Mucosa of gallbladder (tissue), 1 donor: ENCODE results near the gene ZSCAN22. TPM values are rescaled to one million over a fixed set of nuclear protein-coding genes. Genes with fewer than 3 reads are reported as not detected.
"Not testable (repeated sequence)": the region's sequence is repeated elsewhere in the genome, so short reads cannot be mapped to it uniquely, and the experiment has no call there.

Source experiments
- DNase-seq: peaks from one replicate; pipeline ENCODE4 v3.0.0-alpha.2; 2020; ENCODE audit warnings: low spot score
- total RNA-seq: library from RNA; stranded (reverse); gene quantifications from one replicate; pipeline ENCODE4 v1.2.1, GENCODE V29; 2021
- donor health status: DM: no; HTN: no; CAD: no.

The ZSCAN22 gene
- total RNA-seq, 1 donor from 2014 or later, result 4.7 TPM

DNA sequence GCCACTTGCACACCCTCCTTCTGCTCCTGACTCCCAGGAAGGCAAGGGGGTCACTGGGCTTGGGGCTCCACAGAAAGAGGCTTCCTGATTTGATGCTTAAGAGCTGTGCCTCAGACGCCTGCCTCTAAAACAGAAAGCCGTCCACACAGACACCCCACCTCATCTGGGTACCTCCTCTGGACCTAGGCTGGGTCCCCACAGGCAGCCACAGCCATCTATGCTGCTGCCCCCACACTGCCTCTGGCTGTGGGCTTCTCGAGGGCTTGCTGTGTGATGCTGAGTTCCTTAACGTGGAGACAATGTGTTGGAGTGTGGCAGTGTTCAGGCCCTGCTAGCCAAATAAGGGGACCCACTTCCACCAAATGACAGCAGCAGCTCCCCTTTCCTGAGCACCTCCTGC lies 8.5 kb upstream of the ZSCAN22 start:
- no peak for DNase-seq

DNA sequence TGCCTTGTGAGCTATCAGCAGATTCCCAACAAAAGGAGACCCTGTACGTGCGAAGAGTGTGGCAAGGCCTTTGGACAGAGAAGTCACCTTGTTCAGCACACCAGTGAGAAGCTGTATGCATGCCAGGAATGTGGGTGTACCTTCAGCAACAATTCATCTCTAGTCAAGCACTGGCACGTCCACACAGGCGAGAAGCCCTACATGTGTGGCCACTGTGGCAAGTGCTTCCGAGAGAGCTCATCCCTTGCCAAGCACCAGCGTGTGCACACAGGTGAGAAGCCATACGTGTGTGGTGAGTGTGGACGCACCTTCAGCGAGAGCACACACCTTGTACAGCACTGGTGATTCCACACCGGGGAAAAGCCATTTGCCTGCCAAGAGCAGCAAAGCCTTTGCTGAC lies 7.6 kb upstream of the ZSCAN22 start:
- DNase-seq, result no peak

DNA sequence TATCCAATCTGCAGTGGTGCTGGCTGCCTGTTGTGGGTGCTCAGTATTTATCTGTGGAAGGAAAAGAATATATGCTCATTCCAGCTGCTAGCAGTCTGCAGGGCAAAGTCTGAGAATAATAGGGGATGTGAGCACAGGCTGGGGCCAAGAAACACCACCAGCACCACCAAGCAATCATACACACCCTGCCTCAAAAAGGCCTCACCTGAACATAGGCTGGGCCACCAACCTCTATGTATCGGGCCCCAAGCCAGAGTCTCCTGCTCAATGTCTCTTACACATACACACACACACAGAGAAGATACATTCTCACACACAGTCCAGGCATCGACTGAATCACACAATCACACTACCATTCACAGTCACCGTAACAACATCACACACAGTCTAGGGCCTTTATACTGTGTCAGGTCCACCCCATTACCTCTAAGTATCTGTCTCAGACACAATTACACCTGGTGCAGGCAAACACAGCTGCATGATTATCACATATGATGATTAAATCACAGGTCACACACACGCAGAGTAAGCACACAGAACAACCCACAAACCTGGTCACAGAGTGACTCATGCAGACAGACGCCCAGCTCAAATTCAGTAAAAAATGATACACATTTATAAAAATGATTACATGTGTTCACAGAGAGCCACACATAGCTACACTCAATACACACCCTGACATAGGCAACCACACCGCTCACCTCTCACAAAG lies 1.3 kb upstream of the ZSCAN22 start:
- DNase-seq, result no peak

DNA sequence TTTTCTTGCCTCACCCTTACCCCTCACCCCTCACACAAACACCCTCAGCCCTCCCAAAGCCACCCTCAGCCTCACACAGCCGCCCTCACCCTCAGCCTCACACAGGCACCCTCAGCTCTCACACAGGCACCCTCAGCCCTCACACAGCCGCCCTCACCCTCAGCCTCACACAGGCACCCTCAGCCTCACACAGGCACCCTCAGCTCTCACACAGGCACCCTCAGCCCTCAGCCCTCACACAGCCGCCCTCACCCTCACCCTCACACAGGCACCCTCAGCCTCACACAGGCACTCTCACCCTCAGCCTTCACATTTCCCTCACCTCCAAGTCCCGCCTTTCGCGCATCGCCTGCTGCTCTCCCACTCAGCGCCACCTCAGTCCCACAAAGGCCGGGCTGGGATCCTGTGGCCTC lies 287 bp upstream of the ZSCAN22 start:
- no peak for DNase-seq

DNA sequence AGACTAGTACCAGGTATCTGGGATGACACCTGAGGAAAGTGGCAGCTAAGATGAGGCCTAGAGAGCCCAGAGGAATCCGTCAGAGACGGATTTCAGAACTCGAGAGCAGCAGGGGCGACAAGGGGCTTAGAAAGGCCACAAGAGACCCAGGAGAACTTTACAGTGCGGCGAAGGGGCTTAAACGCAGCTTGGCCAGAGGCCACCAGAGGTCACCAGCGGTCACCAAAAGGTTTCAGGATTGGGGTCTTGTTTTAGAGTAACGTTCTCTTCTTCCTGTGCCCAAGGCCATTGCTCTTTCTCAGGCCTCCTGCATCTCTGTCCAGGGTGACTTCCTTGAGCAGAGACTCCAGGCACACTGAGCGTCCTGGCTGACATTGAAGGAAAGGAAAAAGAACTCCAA lies 2.2 kb downstream of the ZSCAN22 start:
- no peak for DNase-seq

- no peak for DNase-seq
These were observed 3.7 kb downstream of the ZSCAN22 start for GRCh38 chr19:58330458-58330857.

DNA sequence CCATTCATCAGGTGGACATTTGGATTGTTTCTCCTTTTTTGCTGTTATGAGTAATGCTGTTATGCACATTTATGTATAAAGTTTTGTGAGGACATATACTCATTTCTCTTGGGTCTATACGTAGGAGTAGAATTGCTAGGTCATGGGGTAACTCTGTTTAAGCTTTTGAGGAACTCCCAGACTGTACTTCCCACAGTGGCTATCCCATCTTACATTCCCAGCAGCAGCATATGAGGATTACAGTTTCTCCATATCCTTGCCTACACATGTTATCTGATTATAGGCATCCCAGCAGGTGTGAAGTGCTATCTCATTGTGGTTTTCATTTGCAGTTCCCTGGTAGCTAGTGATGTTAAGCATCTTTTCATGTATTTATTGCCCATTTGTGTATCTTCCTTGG lies 5.9 kb downstream of the ZSCAN22 start:
- no peak for DNase-seq

GRCh38 chr19:58334691-58335249 lies 8.0 kb downstream of the ZSCAN22 start:
- DNase-seq, result no peak

- DNase-seq, result no peak
These were observed 8.8 kb downstream of the ZSCAN22 start for GRCh38 chr19:58335630-58336029.

- DNase-seq, result no peak
These were observed 9.4 kb downstream of the ZSCAN22 start for GRCh38 chr19:58336216-58336615.

DNA sequence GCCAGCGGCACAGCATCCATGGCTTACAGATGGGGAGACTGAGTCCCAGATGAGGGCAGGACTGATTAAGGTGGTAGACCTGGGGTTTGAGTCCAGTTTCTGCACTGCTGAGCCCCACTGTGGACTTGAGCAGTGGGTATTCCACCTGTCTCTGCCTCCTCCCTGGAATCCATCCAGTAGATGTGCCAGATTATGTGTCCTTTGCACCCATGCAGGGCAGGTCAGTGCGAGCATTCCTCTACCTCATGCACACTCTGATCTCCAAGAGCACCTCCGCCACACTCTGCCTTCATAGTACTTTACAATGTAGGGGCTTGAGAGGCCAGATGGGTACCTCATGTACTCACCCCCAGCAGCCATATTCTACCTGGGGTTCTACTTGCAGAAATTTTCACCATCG lies 10.0 kb downstream of the ZSCAN22 start:
- no peak for DNase-seq

- no peak for DNase-seq
These were observed 11.5 kb downstream of the ZSCAN22 start for GRCh38 chr19:58338336-58338735.

DNA sequence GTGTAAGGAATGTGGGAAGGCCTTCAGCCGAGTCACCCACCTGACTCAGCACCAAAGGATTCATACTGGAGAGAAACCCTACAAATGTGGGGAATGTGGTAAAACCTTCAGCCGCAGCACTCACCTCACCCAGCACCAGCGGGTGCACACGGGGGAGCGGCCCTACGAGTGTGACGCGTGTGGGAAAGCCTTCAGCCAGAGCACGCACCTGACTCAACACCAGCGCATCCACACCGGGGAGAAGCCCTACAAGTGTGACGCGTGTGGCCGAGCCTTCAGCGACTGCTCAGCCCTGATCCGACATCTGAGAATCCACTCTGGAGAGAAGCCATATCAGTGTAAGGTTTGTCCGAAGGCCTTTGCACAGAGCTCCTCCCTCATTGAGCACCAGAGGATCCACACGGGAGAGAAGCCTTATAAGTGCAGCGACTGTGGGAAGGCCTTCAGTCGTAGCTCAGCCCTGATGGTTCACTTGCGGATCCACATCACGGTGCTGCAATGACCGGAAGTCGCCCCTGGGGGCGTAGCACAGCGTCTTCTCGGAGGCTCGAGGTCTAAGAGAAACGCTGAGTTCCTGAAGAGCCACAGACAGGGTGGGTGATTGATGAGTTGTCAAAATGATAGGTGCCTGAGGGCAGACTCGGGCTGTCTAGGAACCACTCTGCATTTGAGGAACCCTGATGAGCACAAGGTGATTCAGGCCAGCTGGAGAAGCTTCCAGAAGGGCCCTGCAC lies 12.2 kb downstream of the ZSCAN22 start:
- DNase-seq, result no peak

GRCh38 chr19:58345558-58345957 lies 18.8 kb downstream of the ZSCAN22 start:
- DNase-seq, result no peak

GRCh38 chr19:58346961-58347929 lies 20.5 kb downstream of the ZSCAN22 start:
- peak; percentile 35 for DNase-seq

DNA sequence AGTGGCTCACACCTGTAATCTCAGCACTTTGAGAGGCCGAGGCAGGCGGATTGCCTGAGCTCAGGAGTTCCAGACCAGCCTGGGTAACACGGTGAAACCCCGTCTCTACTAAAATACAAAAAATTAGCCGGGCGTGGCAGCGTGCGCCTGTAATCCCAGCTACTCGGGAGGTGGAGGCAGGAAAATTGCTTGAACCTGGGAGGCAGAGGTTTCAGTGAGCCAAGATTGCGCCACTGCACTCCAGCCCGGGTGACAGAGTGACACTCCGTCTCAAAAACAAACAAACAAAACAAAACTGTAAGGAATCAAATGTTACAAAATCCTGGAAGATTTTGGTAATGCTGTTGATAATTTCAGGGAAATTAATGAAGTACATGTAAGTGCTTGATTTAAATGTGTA lies 21.3 kb downstream of the ZSCAN22 start:
- DNase-seq, result not testable (repeated sequence)

DNA sequence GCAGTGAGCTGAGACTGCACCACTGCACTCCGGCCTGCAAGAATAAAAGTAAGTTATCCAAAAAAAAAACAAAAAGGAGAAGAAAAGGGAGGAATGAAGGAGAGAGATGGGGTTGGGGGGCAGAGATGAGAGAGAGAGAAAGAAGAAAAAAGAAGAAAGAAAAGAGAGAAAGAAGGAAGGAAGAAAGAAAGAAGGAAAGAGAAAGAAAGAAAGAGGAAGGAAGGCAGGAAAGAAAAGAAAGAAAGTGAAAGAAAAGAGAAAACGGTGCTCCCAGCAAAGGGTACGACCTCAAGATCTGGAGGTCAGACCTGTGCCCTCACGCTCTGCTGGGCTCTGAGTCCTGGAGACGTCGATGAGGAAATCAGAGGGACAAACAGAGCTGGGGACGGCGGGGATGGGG lies 22.8 kb downstream of the ZSCAN22 start:
- no peak for DNase-seq

- DNase-seq, result no peak
These were observed 23.4 kb downstream of the ZSCAN22 start for GRCh38 chr19:58350001-58350861.

DNA sequence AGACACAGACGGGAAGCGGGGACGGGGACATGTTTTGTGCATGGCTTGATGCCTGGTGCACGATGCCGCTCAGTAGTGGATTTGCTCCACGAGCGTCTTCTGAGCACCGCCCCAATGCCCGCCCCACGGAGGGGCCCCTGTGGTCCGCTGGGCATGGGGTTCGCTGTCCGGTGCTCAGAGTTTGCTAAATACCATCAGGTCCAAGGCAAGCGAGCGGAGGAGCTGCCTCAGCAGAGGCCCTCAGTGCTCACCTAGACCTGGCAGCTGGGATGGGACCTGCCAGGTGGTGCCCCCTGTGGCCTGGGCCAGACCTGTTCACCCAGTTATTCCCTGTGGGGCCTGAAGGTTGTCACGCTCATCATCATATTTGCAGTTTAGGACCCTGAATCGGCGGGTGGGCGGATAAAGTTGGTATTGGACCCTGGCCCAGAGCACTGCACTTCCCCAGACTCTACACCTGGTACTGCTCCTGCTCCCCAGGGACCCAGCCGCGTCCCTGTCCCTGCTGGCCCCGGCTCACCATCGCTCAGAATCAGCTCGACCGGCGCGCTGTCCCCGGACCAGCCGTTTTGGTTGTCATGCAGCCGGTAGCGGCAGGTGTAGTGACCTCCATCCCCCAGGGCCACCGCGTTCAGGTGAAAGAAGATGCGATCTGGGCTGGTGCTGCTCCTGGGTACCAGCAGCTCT lies 24.2 kb downstream of the ZSCAN22 start:
- no peak for DNase-seq

DNA sequence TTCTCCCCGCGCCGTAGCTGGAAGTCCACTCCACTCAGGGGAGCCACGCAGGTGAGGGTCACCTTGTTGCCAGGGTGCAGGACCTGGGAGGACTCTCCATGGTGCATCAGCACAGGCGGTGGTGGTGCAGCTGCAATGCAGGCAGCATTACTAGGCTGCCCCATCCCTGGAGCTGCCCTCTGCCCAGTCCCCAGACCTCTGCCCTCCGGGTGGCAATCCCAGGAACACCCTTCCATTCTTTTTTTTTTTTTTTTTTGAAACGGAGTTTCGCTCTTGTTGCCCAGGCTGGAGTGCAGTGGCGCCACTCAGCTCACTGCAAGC lies 24.7 kb downstream of the ZSCAN22 start:
- no peak for DNase-seq
